Ectodermal cell (in vitro differentiated cells): ENCODE results near the gene MAGI1.
"Not testable (repeated sequence)": the region's sequence is repeated elsewhere in the genome, so short reads cannot be mapped to it uniquely, and the experiment has no call there.

Source experiments
- H3K27ac ChIP-seq: 2 replicates; pipeline ENCODE4 v1.7.0; 2013; ENCODE audit warnings: mild to moderate bottlenecking, low read depth, low read length; ENCODE audit not compliant: insufficient read depth, poor library complexity, severe bottlenecking
- H3K27me3 ChIP-seq: 2 replicates; pipeline ENCODE4 v1.7.0; 2013; ENCODE audit warnings: mild to moderate bottlenecking, low read length; ENCODE audit not compliant: insufficient read depth, control insufficient read depth, poor library complexity, severe bottlenecking
- H3K36me3 ChIP-seq: one replicate; pipeline ENCODE4 v1.7.0; 2013; ENCODE audit warnings: low read length; ENCODE audit not compliant: control insufficient read depth, insufficient read depth
- H3K4me1 ChIP-seq: one replicate; pipeline ENCODE4 v1.7.0; 2013; ENCODE audit warnings: low read length; ENCODE audit not compliant: control insufficient read depth, insufficient read depth
- H3K4me3 ChIP-seq: 2 replicates; pipeline ENCODE4 v1.7.0; 2013; ENCODE audit warnings: low read depth, low read length, control low read depth; ENCODE audit not compliant: insufficient read depth
- H3K9me3 ChIP-seq: 2 replicates; pipeline ENCODE4 v1.7.0; 2013; ENCODE audit warnings: mild to moderate bottlenecking, low read length, moderate library complexity; ENCODE audit not compliant: control insufficient read depth
- WGBS, 2 experiments: methylation state at CpG; one replicate each; pipeline ENCODE4 v1.1.7; 2013; ENCODE audit warnings: missing lambda C conversion rate in 2 of 2; 5-methylcytosine and 5-hydroxymethylcytosine counted together

Gene MAGI1

DNA sequence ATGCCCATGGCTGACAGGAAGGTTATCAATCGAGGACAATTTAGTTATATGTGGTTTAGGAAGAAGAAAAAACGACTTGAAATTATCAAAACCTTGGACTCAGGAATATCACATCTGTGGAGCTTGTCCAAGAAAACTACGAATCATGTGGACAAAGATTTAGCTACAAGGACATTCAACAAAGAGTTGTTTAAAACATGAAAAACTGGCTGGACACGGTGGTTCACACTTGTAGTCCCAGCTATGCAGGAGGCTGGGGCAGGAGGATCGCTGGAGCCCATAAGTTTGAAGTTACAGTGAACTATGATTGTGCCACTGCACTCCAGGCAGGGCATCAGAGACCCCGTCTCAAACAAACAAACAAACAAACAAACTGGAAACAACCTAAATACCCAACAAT lies 142.4 kb downstream of the MAGI1 start:
- Histone ChIP-seq H3K27ac (no peak overlapping the region), H3K9me3 (no peaks in the 10 kb centered on the region), H3K27me3 (no peaks in the 10 kb centered on the region), H3K36me3 (no peaks in the 10 kb centered on the region), H3K4me1 (no peaks in the 10 kb centered on the region), H3K4me3 (no peak overlapping the region)
- 92 to 94% methylated on average over 5 to 6 of the region's 6 CpGs for WGBS, 2 experiments

DNA sequence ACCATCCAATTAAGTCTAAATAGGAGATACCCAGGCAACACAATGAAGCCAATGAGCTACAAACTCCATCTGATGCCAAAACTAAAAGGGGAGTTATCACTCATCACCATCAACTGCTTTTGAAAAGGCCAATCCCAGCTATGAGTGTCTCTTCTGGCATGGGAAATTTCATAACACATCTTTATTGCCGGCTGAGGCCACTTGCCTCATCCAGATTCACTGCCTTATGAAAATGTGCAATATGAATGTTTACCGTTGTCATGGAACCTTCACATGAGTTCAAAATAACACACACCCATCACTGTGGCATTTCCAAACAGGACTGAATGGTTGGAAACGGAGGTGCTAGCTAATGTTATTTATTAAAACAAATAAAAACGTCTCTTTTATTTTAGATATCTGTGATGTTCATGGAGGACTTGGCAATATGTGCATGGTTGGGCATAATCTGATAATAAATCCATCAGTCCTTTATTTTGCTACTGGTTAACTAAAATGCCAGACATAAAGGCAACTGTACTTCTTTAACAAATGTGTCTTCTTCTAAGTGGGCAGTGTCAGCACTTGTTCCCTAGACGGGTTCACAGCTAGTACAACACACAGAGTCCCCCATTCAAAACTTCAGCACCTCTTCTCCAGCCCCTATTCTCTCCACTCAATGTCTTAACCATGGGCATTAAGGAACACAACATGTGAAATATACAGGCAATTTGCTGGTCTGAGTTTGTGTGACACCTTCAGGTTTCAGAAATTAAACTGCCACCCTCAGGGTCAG lies 143.9 kb downstream of the MAGI1 start:
- no peaks in the 10 kb centered on the region for H3K27me3 ChIP-seq
- 86 to 96% methylated on average over 5 of the region's 5 CpGs for WGBS, 2 experiments
- H3K4me1 ChIP-seq = no peaks in the 10 kb centered on the region
- H3K36me3 ChIP-seq = no peaks in the 10 kb centered on the region
- H3K4me3 ChIP-seq = no peak overlapping the region
- no peaks in the 10 kb centered on the region for H3K9me3 ChIP-seq
- no peak overlapping the region for H3K27ac ChIP-seq

DNA sequence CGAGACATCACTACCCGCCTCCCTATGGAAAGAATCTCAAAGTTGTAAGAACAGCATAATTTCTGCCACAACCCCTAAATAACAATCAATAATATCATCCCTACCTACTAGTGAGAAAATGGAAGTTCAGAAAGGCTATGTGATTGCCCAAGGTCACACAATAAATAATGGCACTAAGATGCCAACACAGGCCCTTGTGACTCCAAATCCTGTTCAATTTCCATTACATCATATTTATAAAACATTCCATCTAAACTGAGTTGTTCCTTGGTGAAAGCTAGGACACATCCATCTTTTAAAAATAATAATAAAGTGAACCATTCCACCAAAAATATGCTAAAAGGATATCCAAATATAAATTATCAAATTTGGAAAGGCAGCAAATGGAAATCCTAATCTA lies 144.6 kb downstream of the MAGI1 start:
- Histone ChIP-seq H3K27ac (no peak overlapping the region), H3K4me3 (no peak overlapping the region), H3K27me3 (no peaks in the 10 kb centered on the region), H3K36me3 (no peaks in the 10 kb centered on the region), H3K4me1 (no peaks in the 10 kb centered on the region), H3K9me3 (no peaks in the 10 kb centered on the region)
- 78 to 98% methylated on average over 2 of the region's 2 CpGs for WGBS, 2 experiments

DNA sequence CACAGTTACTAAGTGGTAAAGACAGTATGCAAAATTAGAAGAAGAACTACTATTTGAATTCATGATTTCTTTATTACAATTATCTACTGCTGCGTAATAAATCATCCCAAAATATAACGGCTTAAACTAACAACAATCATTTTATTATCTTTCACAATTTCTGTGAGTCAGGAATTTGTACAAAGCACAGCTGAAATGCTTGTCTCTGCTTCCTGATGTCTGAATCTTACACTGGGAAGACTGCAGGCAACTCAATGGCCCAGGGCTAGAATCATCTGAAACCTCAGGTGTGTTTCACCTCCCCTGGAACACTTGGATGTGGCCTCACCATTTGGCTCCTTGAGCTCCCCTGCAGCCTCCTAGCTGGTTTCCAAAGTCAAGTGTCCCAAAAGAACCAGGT lies 145.1 kb downstream of the MAGI1 start:
- 87 to 96% methylated on average over 2 of the region's 2 CpGs for WGBS, 2 experiments
- Histone ChIP-seq H3K27me3 (no peaks in the 10 kb centered on the region), H3K27ac (no peak overlapping the region), H3K4me1 (no peaks in the 10 kb centered on the region), H3K36me3 (no peaks in the 10 kb centered on the region), H3K4me3 (no peak overlapping the region), H3K9me3 (no peaks in the 10 kb centered on the region)

DNA sequence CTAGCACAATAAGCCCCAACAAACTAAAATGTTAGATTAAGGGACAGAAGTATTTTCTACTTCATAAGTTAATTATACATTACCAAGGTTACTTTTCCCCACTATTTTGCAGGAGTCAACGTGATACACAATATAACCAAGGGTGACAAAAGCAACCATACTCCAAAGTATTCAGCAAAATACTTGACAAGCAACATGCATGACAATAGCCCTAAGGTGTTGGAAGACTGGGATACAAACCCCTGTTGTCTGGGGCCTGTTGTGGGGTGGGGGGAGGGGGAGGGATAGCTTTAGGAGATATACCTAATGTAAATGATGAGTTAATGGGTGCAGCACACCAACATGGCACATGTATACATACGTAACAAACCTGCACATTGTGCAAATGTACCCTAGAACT lies 147.2 kb downstream of the MAGI1 start:
- not testable (repeated sequence) for H3K27ac ChIP-seq, H3K4me3 ChIP-seq, H3K4me1 ChIP-seq, H3K36me3 ChIP-seq, H3K9me3 ChIP-seq, H3K27me3 ChIP-seq
- 36% methylated on average over 1 of the region's 2 CpGs for WGBS, 2 experiments

DNA sequence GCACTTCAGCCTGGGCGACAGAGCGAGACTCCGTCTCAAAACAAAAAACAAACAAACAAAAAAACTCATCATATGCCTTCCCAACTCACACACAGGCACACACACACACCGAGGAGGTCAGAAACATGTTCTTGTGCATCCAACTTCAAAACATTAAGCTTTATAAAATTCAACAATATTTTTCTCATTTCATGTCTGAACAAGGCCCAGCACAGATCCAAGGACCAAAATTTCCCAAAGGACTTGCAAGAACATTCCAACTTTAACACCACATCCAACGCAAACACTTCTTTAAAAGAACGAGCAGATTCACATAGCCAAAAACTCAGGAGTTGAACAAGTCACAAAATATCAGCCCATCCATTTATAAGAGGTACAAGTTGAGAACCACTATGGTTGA lies 148.4 kb downstream of the MAGI1 start:
- WGBS, 2 experiments = 91 to 96% methylated on average over 6 of the region's 6 CpGs
- H3K27ac ChIP-seq = no peak overlapping the region

DNA sequence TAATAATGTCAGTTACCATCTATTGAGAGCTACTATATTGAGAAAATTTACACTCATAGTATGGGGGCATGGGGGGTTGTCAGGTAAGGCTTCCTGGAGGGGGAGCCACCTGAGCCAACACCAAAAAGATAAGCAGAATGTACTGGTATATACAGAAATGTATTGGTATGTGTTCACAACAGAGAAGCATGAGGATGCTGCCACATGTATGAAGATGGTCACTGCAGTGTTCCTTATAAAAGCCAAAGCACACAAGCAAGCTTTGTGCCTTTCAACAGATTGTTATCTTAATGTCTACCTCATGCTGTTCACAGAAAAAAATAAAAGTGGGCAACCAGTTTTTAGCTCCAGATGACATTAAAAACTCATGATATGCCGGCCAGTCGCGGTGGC lies 149.0 kb downstream of the MAGI1 start:
- H3K4me3 ChIP-seq = no peak overlapping the region
- WGBS, 2 experiments = 89 to 94% methylated on average over 3 of the region's 3 CpGs
- H3K27ac ChIP-seq = no peak overlapping the region
- H3K4me1 ChIP-seq = no peaks in the 10 kb centered on the region
- H3K27me3 ChIP-seq = no peaks in the 10 kb centered on the region
- H3K36me3 ChIP-seq = no peaks in the 10 kb centered on the region
- no peaks in the 10 kb centered on the region for H3K9me3 ChIP-seq

More for the DNA sequence above, 148.4 kb downstream of the MAGI1 start:
- H3K36me3 ChIP-seq = no peaks in the 10 kb centered on the region
- no peaks in the 10 kb centered on the region for H3K4me1 ChIP-seq
- no peak overlapping the region for H3K4me3 ChIP-seq
- H3K9me3 ChIP-seq = no peaks in the 10 kb centered on the region
- no peaks in the 10 kb centered on the region for H3K27me3 ChIP-seq

DNA sequence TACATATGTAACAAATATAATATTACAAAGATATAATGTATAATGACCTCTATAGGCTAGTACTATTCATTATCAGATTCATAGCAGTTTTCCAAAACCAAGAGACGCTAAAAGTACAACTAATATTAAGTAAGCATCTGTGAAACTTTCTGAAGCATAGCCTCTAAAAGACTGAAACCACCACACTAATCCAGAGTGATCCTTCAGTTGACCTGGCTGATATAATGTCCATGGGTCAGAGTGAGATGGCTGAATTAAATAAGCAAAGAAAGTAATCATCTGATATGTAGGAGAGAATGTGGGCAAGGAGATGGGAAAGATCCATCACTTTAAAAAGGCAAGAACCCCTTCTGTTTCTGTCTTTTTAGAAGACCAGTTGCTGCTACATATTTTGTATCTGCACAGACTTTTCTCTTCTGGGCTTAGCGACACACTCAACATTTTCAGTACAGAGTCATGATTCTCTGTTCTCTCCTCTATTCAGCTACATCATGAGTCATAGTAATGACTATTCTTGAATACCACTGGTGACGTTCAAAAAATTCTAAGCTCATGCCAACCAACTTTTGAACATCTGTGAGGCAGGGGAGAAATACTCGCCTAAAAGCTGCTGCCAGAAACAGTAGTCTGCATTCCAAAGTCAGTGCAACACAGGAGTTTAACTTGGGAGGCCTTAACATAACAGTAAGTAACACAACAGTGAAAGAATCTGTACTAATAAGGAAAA lies 149.6 kb downstream of the MAGI1 start:
- Histone ChIP-seq H3K27me3 (no peaks in the 10 kb centered on the region), H3K4me1 (no peaks in the 10 kb centered on the region), H3K36me3 (no peaks in the 10 kb centered on the region), H3K9me3 (no peaks in the 10 kb centered on the region), H3K27ac (no peak overlapping the region), H3K4me3 (no peak overlapping the region)
- WGBS, 2 experiments = 66 to 79% methylated on average over 3 to 4 of the region's 4 CpGs

DNA sequence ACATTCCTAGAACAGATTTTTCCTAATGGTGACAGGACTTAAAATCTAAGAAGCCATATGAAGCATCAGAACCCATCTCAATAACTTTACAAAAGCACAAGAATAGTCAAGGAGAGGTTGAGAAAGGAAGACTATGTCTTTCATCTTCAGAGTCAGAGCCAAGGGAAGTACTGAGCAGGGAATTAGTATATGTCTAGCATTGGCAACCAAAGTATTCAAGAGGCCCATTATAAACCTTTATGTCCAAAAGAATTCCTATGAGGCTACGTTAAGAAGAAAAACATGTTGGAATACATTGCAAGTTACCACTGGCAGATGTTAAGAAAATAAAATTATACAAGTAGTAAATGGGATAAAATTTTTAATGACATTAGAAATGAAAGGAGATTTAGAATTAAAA lies 150.5 kb downstream of the MAGI1 start:
- no peaks in the 10 kb centered on the region for H3K9me3 ChIP-seq
- H3K27me3 ChIP-seq = no peaks in the 10 kb centered on the region
- H3K27ac ChIP-seq = no peak overlapping the region
- no peaks in the 10 kb centered on the region for H3K36me3 ChIP-seq
- WGBS, 2 experiments = 100% methylated on average over 1 of the region's 1 CpG; no CpG with 5 or more reads in 1 of the 2 experiments
- no peak overlapping the region for H3K4me3 ChIP-seq
- no peaks in the 10 kb centered on the region for H3K4me1 ChIP-seq

DNA sequence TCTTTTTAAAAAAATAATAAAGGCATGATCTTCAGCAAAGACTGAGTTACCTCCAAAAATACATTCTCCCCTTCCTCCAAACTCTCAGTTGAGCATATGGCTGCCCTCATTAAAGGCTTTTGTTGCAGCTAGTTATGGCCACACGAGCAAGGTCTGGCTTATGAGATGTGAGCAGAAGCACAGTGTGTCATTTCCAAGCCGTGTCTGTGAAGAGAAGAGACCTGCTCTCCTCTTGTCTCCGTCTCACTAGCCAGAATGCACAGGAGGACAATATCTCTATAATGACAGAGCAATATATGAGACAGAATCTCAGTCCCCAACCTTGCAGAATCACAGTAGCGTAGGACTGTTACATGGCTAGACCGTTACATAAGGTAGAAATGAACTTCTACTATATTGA lies 152.3 kb downstream of the MAGI1 start:
- H3K27me3 ChIP-seq = no peaks in the 10 kb centered on the region
- 90 to 96% methylated on average over 5 of the region's 5 CpGs for WGBS, 2 experiments
- no peaks in the 10 kb centered on the region for H3K4me1 ChIP-seq
- no peak overlapping the region for H3K27ac ChIP-seq
- no peaks in the 10 kb centered on the region for H3K36me3 ChIP-seq
- H3K4me3 ChIP-seq = no peak overlapping the region
- H3K9me3 ChIP-seq = no peaks in the 10 kb centered on the region
